HG03060 (cell line): ENCODE results near the gene TRAPPC3L.

ENCODE experiments used
- ATAC-seq: cut with Tn5 transposase; IDR thresholded peaks from one replicate; pipeline ENCODE4 v1.9.1; 2021; ENCODE audit warnings: low read depth, moderate number of reproducible peaks; ENCODE audit not compliant: unreplicated experiment

The TRAPPC3L gene

GRCh38 chr6:116471531-116471930 is 74.0 kb downstream of the TRAPPC3L start:
- no peak for ATAC-seq

GRCh38 chr6:116468293-116468692 is 77.2 kb downstream of the TRAPPC3L start:
- ATAC-seq = no peak

- ATAC-seq = no peak
Observed at GRCh38 chr6:116467514-116467913, 78.0 kb downstream of the TRAPPC3L start.

GRCh38 chr6:116467096-116467495 is 78.4 kb downstream of the TRAPPC3L start:
- no peak for ATAC-seq

GRCh38 chr6:116465246-116465645 is 80.2 kb downstream of the TRAPPC3L start:
- no peak for ATAC-seq

GRCh38 chr6:116463301-116463700 is 82.2 kb downstream of the TRAPPC3L start:
- ATAC-seq = no peak

GRCh38 chr6:116461932-116462885 is 83.3 kb downstream of the TRAPPC3L start:
- peak; percentile 45 for ATAC-seq

- no peak for ATAC-seq
Observed at GRCh38 chr6:116461331-116461931, 84.1 kb downstream of the TRAPPC3L start, which contains the start of gene CALHM6. Gene CALHM6, plus strand, starts transcription at chr6:116461375. Its CDS starts 555 bp downstream, at chr6:116461930.

- ATAC-seq = no peak
Observed at GRCh38 chr6:116459927-116460326, 85.6 kb downstream of the TRAPPC3L start.

GRCh38 chr6:116458264-116458663 is 87.2 kb downstream of the TRAPPC3L start:
- ATAC-seq = no peak

GRCh38 chr6:116456927-116457326 is 88.6 kb downstream of the TRAPPC3L start:
- no peak for ATAC-seq

- no peak for ATAC-seq
Observed at GRCh38 chr6:116456106-116456505, 89.4 kb downstream of the TRAPPC3L start.

GRCh38 chr6:116452531-116452930 is 93.0 kb downstream of the TRAPPC3L start:
- no peak for ATAC-seq

GRCh38 chr6:116451916-116452315 is 93.6 kb downstream of the TRAPPC3L start:
- ATAC-seq = no peak

- peak; percentile 61 for ATAC-seq
Observed at GRCh38 chr6:116450769-116451740, 94.4 kb downstream of the TRAPPC3L start.

GRCh38 chr6:116450185-116450710 is 95.2 kb downstream of the TRAPPC3L start:
- ATAC-seq = no peak

- no peak for ATAC-seq
Observed at GRCh38 chr6:116449565-116449964, 95.9 kb downstream of the TRAPPC3L start.

GRCh38 chr6:116447496-116448011 is 97.9 kb downstream of the TRAPPC3L start:
- ATAC-seq = no peak

GRCh38 chr6:116447052-116447451 is 98.4 kb downstream of the TRAPPC3L start:
- ATAC-seq = no peak

- ATAC-seq = no peak
Observed at GRCh38 chr6:116446399-116446798, 99.1 kb downstream of the TRAPPC3L start.
